A549 (cell line): ENCODE results near the gene MTFP1.

Experiments
- CBX2 ChIP-seq: fragments of 200-600 bp; sonication (generic); IDR thresholded peaks from 2 replicates; pipeline ENCODE4 v1.6.1; 2016; ENCODE audit warnings: low read depth, mild to moderate bottlenecking, borderline replicate concordance
- CHD2 ChIP-seq: fragments of 150-350 bp; IDR thresholded peaks from 2 replicates; pipeline ENCODE4 v1.6.1; 2014; ENCODE audit warnings: low read length; ENCODE audit not compliant: partially characterized antibody
- CHD4 ChIP-seq: fragments of 200-600 bp; sonication (generic); IDR thresholded peaks from 2 replicates; pipeline ENCODE4 v1.6.1; 2016; ENCODE audit warnings: antibody characterized with exemption, mild to moderate bottlenecking, borderline replicate concordance
- GATA3 ChIP-seq: IDR thresholded peaks from 2 replicates; pipeline ENCODE4 v1.6.1; 2012; ENCODE audit warnings: borderline replicate concordance
- HDAC2 ChIP-seq: fragments of 200-600 bp; sonication (generic); IDR thresholded peaks from 2 replicates; pipeline ENCODE4 v1.6.1; 2016
- HOXA7 ChIP-seq: fragments of 250-450 bp; sonication (Bioruptor Pico); IDR thresholded peaks from 2 replicates; pipeline ENCODE4 v1.5.0; 2020; ENCODE audit warnings: mild to moderate bottlenecking, moderate library complexity
- MAFK ChIP-seq: fragments of 450-650 bp; IDR thresholded peaks from 2 replicates; pipeline ENCODE4 v1.6.1; 2014; ENCODE audit not compliant: partially characterized antibody
- NR3C1 ChIP-seq: fragments of >200 bp; sonication (Bioruptor Twin); formaldehyde crosslinking; IDR thresholded peaks from 3 replicates; pipeline ENCODE4 v1.6.1; 2017
- POLR2A ChIP-seq: IDR thresholded peaks from 2 replicates; pipeline ENCODE4 v1.6.1; 2012; ENCODE audit warnings: mild to moderate bottlenecking, low read length
- TF ChIP-seq, protein P1 (sequence below): fragments of >200 bp; sonication (Bioruptor Twin); formaldehyde crosslinking; IDR thresholded peaks from 3 replicates; pipeline ENCODE4 v1.5.1; 2016
- TF ChIP-seq, protein P2 (sequence below): fragments of 200-600 bp; sonication (generic); IDR thresholded peaks from 2 replicates; pipeline ENCODE4 v1.6.1; 2016; ENCODE audit warnings: antibody characterized with exemption, mild to moderate bottlenecking, moderate library complexity
- TF ChIP-seq, protein P3 (sequence below): fragments of 150-350 bp; IDR thresholded peaks from 2 replicates; pipeline ENCODE4 v1.6.1; 2014; ENCODE audit warnings: low read depth, mild to moderate bottlenecking, low read length
- TF ChIP-seq, protein P4 (sequence below): IDR thresholded peaks from 2 replicates; pipeline ENCODE4 v1.6.1; 2012
- TF ChIP-seq, protein P5 (sequence below): fragments of >200 bp; sonication (Bioruptor Twin); formaldehyde crosslinking; IDR thresholded peaks from 3 replicates; pipeline ENCODE4 v1.6.1; 2016

DNA sequence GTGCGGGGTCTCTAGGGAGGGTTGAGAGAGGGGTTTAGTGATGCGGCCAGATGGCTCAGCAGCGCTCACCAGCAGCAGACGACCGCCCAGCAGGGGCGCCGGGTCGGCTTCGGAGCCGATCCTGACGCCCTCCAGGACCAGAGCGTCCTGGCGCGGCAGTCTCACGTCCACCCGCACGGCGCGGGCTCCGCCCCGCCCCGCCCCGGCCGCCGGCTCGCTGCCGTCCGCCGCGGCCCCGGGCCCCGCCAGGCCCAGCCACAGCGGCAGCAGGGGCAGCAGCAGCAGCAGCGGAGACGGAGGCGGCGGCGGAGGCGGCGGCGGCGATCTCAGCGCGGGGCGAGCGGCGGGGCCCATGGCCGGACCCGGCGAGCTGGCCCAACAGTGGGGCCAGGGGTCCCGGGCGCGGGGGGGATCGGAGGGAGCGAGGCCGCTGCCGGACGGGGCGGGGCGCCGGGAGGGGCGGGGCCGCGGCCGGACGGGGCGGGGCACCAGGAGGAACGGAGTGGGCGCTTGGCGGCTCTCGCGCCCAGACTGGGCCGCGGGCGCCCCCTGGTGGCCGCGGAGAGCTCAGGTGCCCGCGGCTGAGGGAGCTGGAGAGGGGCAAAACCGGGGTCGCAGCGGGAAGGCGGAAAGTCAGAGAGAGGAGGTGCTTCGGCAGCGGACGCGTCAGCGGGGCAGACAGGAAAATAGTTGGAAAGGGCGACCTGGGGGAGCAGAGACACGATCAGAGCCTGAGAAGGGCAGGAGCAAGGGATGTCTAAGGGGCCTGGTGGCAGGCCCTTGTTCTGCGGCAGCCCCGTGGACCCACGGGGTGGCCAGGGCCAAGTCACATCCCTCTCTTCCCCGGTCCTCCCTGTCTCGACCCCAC lies 38.4 kb upstream of the MTFP1 start, which contains the start of gene RNF215:
- TF ChIP-seq HOXA7 (CRISPR knock-in tag) (no peak), NR3C1 (no peak), CHD4 (no peak), POLR2A (0 out of 2 replicates have a peak, but pooled peaks have one; percentile 23), HDAC2 (no peak), CHD2 (no peak), CBX2 (no peak), MAFK (no peak), GATA3 (no peak)
- TF ChIP-seq, protein P1, sequence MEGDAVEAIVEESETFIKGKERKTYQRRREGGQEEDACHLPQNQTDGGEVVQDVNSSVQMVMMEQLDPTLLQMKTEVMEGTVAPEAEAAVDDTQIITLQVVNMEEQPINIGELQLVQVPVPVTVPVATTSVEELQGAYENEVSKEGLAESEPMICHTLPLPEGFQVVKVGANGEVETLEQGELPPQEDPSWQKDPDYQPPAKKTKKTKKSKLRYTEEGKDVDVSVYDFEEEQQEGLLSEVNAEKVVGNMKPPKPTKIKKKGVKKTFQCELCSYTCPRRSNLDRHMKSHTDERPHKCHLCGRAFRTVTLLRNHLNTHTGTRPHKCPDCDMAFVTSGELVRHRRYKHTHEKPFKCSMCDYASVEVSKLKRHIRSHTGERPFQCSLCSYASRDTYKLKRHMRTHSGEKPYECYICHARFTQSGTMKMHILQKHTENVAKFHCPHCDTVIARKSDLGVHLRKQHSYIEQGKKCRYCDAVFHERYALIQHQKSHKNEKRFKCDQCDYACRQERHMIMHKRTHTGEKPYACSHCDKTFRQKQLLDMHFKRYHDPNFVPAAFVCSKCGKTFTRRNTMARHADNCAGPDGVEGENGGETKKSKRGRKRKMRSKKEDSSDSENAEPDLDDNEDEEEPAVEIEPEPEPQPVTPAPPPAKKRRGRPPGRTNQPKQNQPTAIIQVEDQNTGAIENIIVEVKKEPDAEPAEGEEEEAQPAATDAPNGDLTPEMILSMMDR = peak; percentile 83
- TF ChIP-seq, protein P2, sequence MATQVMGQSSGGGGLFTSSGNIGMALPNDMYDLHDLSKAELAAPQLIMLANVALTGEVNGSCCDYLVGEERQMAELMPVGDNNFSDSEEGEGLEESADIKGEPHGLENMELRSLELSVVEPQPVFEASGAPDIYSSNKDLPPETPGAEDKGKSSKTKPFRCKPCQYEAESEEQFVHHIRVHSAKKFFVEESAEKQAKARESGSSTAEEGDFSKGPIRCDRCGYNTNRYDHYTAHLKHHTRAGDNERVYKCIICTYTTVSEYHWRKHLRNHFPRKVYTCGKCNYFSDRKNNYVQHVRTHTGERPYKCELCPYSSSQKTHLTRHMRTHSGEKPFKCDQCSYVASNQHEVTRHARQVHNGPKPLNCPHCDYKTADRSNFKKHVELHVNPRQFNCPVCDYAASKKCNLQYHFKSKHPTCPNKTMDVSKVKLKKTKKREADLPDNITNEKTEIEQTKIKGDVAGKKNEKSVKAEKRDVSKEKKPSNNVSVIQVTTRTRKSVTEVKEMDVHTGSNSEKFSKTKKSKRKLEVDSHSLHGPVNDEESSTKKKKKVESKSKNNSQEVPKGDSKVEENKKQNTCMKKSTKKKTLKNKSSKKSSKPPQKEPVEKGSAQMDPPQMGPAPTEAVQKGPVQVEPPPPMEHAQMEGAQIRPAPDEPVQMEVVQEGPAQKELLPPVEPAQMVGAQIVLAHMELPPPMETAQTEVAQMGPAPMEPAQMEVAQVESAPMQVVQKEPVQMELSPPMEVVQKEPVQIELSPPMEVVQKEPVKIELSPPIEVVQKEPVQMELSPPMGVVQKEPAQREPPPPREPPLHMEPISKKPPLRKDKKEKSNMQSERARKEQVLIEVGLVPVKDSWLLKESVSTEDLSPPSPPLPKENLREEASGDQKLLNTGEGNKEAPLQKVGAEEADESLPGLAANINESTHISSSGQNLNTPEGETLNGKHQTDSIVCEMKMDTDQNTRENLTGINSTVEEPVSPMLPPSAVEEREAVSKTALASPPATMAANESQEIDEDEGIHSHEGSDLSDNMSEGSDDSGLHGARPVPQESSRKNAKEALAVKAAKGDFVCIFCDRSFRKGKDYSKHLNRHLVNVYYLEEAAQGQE = no peak
- TF ChIP-seq, protein P3, sequence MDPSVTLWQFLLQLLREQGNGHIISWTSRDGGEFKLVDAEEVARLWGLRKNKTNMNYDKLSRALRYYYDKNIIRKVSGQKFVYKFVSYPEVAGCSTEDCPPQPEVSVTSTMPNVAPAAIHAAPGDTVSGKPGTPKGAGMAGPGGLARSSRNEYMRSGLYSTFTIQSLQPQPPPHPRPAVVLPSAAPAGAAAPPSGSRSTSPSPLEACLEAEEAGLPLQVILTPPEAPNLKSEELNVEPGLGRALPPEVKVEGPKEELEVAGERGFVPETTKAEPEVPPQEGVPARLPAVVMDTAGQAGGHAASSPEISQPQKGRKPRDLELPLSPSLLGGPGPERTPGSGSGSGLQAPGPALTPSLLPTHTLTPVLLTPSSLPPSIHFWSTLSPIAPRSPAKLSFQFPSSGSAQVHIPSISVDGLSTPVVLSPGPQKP = no peak
- TF ChIP-seq, protein P4, sequence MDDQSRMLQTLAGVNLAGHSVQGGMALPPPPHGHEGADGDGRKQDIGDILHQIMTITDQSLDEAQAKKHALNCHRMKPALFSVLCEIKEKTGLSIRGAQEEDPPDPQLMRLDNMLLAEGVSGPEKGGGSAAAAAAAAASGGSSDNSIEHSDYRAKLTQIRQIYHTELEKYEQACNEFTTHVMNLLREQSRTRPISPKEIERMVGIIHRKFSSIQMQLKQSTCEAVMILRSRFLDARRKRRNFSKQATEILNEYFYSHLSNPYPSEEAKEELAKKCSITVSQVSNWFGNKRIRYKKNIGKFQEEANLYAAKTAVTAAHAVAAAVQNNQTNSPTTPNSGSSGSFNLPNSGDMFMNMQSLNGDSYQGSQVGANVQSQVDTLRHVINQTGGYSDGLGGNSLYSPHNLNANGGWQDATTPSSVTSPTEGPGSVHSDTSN = no peak
- TF ChIP-seq, protein P5, sequence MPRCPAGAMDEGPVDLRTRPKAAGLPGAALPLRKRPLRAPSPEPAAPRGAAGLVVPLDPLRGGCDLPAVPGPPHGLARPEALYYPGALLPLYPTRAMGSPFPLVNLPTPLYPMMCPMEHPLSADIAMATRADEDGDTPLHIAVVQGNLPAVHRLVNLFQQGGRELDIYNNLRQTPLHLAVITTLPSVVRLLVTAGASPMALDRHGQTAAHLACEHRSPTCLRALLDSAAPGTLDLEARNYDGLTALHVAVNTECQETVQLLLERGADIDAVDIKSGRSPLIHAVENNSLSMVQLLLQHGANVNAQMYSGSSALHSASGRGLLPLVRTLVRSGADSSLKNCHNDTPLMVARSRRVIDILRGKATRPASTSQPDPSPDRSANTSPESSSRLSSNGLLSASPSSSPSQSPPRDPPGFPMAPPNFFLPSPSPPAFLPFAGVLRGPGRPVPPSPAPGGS = 0 out of 3 replicates have a peak, but pooled peaks have one; percentile 41
